Neuronal stem cell (in vitro differentiated cells): Measurements from ENCODE around the gene SGPP2.
A peak's percentile ranks its signal among the peaks of the same experiment; 100 is the strongest.

Source experiments
- DNase-seq: peaks from one replicate; pipeline ENCODE4 v3.0.0-alpha.2; 2013; ENCODE audit warnings: low spot score
- H2AFZ ChIP-seq: one replicate; pipeline ENCODE4 v1.6.1; 2013; ENCODE audit warnings: mild to moderate bottlenecking, low read length, inconsistent platforms
- H2AK5ac ChIP-seq: 2 replicates; pipeline ENCODE4 v1.6.1; 2013; ENCODE audit warnings: low read depth, mild to moderate bottlenecking, inconsistent platforms, low read length, moderate library complexity, mixed read lengths
- H2BK120ac ChIP-seq: 2 replicates; pipeline ENCODE4 v1.6.1; 2013; ENCODE audit warnings: low read depth, mild to moderate bottlenecking, inconsistent platforms, low read length, moderate library complexity, mixed read lengths
- H2BK12ac ChIP-seq: one replicate; pipeline ENCODE4 v1.6.1; 2013; ENCODE audit warnings: low read length, inconsistent platforms
- H2BK15ac ChIP-seq: 2 replicates; pipeline ENCODE4 v1.6.1; 2013; ENCODE audit warnings: mild to moderate bottlenecking, low read length, inconsistent platforms, mixed read lengths
- H2BK5ac ChIP-seq: one replicate; pipeline ENCODE4 v1.6.1; 2013; ENCODE audit warnings: inconsistent platforms, mild to moderate bottlenecking, low read length, moderate library complexity
- H3K14ac ChIP-seq: one replicate; pipeline ENCODE4 v1.6.1; 2013; ENCODE audit warnings: low read length, inconsistent platforms
- H3K18ac ChIP-seq: 2 replicates; pipeline ENCODE4 v1.6.1; 2013; ENCODE audit warnings: low read length, inconsistent platforms
- H3K23ac ChIP-seq: 2 replicates; pipeline ENCODE4 v1.6.1; 2013; ENCODE audit warnings: low read depth, mild to moderate bottlenecking, mixed read lengths, low read length, inconsistent platforms; ENCODE audit not compliant: poor library complexity
- H3K27ac ChIP-seq: replicated peaks from 3 replicates; pipeline ENCODE4 v1.5.1; 2013; ENCODE audit warnings: low read length, inconsistent platforms
- H3K27me3 ChIP-seq, 3 experiments: 2 replicates each; pipeline ENCODE4 v1.6.1; 2013; ENCODE audit warnings: low read length in 3 of 3, mild to moderate bottlenecking in 2 of 3, inconsistent platforms in 1 of 3, low read depth in 1 of 3, mixed read lengths in 1 of 3, moderate library complexity in 1 of 3; ENCODE audit not compliant: control insufficient read depth in 3 of 3, insufficient read depth in 3 of 3
- H3K36me3 ChIP-seq, 2 donors: replicated peaks in 1 of 2; 2 replicates each; pipeline ENCODE4 v1.6.1; 2013; ENCODE audit warnings: low read length in 2 of 2; ENCODE audit not compliant: control insufficient read depth in 2 of 2, insufficient read depth in 2 of 2
- H3K4ac ChIP-seq: 2 replicates; pipeline ENCODE4 v1.6.1; 2013; ENCODE audit warnings: inconsistent platforms, mild to moderate bottlenecking, low read length, moderate library complexity
- H3K4me1 ChIP-seq, 2 donors: 1 replicate in 1 of 2; 2 replicates in 1 of 2; pipeline ENCODE4 v1.6.1; 2013; ENCODE audit warnings: low read length in 2 of 2, low read depth in 1 of 2; ENCODE audit not compliant: control insufficient read depth in 2 of 2, insufficient read depth in 1 of 2
- H3K4me2 ChIP-seq: one replicate; pipeline ENCODE4 v1.6.1; 2013; ENCODE audit warnings: mild to moderate bottlenecking, low read length, inconsistent platforms; ENCODE audit not compliant: insufficient read depth, poor library complexity, severe bottlenecking
- H3K4me3 ChIP-seq, 2 donors: 2 replicates each; pipeline ENCODE4 v1.5.1; 2013; ENCODE audit warnings: low read length in 2 of 2, mild to moderate bottlenecking in 2 of 2, inconsistent platforms in 1 of 2, moderate library complexity in 1 of 2
- H3K79me1 ChIP-seq: one replicate; pipeline ENCODE4 v1.6.1; 2013; ENCODE audit warnings: low read depth, mild to moderate bottlenecking, inconsistent platforms, low read length, moderate library complexity
- H3K9ac ChIP-seq: one replicate; pipeline ENCODE4 v1.6.1; 2013; ENCODE audit warnings: mild to moderate bottlenecking, low read depth, low read length, inconsistent platforms; ENCODE audit not compliant: poor library complexity
- H3K9me3 ChIP-seq, 2 donors: replicated peaks in 1 of 2; 2 replicates each; pipeline versions ENCODE3 to v1.6.1; 2013; ENCODE audit warnings: low read length in 2 of 2, mild to moderate bottlenecking in 2 of 2, inconsistent platforms in 1 of 2, low read depth in 1 of 2, mixed read lengths in 1 of 2, moderate library complexity in 1 of 2; ENCODE audit not compliant: control insufficient read depth in 2 of 2, insufficient read depth in 1 of 2
- H4K8ac ChIP-seq: one replicate; pipeline ENCODE4 v1.6.1; 2013; ENCODE audit warnings: low read depth, mild to moderate bottlenecking, inconsistent platforms, low read length, moderate library complexity
- H4K91ac ChIP-seq: one replicate; pipeline ENCODE4 v1.6.1; 2013; ENCODE audit warnings: low read length, low read depth, mild to moderate bottlenecking, inconsistent platforms; ENCODE audit not compliant: poor library complexity
- WGBS, 2 donors: extraction: QIAGEN DNeasy Blood & Tissue Kit; methylation state at CpG; one replicate each; pipeline ENCODE4 v1.1.7; 2013; ENCODE audit warnings: missing lambda C conversion rate in 2 of 2, mixed read lengths in 1 of 2; ENCODE audit not compliant: insufficient read length in 2 of 2, insufficient replicate concordance in 1 of 2; ENCODE audit errors: extremely low coverage in 2 of 2; 5-methylcytosine and 5-hydroxymethylcytosine counted together

Gene SGPP2

GRCh38 chr2:222480497-222480896 lies 56.2 kb downstream of the SGPP2 start:
- Histone ChIP-seq H3K79me1 (no peaks in the 10 kb centered on the region), H4K91ac (no peak overlapping the region), H3K14ac (no peak overlapping the region), H2BK120ac (no peak overlapping the region), H3K27ac (no peak overlapping the region), H2AFZ (no peak overlapping the region), H3K36me3 (no peaks in the 10 kb centered on the region), H3K4ac (no peak overlapping the region), H2BK5ac (no peak overlapping the region), H2BK12ac (no peak overlapping the region), H3K9me3 (no peaks in the 10 kb centered on the region), H3K4me3 (no peak overlapping the region), H3K4me1 (peaks cover 0 to 16% of the 10 kb centered on the region in 2 donors), H2BK15ac (no peak overlapping the region), H4K8ac (no peak overlapping the region), H2AK5ac (no peak overlapping the region), H3K4me2 (no peak overlapping the region), H3K23ac (no peak overlapping the region), H3K18ac (no peak overlapping the region), H3K27me3 (peaks cover 0 to 9% (median 0%) of the 10 kb centered on the region in 3 experiments), H3K9ac (no peak overlapping the region)
- DNase-seq: no peak
- no CpG with 5 or more reads among the region's 5 CpGs for WGBS, 2 donors

- Histone ChIP-seq H2AFZ (no peak overlapping the region), H3K36me3 (no peaks in the 10 kb centered on the region), H2BK5ac (no peak overlapping the region), H3K27me3 (peaks cover 0 to 9% (median 0%) of the 10 kb centered on the region in 3 experiments), H2BK12ac (no peak overlapping the region), H3K4me3 (no peak overlapping the region), H4K8ac (no peak overlapping the region), H3K14ac (no peak overlapping the region), H3K4me2 (no peak overlapping the region), H2BK15ac (no peak overlapping the region), H2BK120ac (no peak overlapping the region), H3K79me1 (no peaks in the 10 kb centered on the region), H3K9ac (no peak overlapping the region), H2AK5ac (no peak overlapping the region), H4K91ac (no peak overlapping the region), H3K4ac (no peak overlapping the region), H3K27ac (no peak overlapping the region), H3K4me1 (peaks cover 0 to 23% of the 10 kb centered on the region in 2 donors), H3K18ac (no peak overlapping the region), H3K23ac (no peak overlapping the region), H3K9me3 (no peaks in the 10 kb centered on the region)
- DNase-seq: no peak
Observed at GRCh38 chr2:222481941-222482340, 57.6 kb downstream of the SGPP2 start.

GRCh38 chr2:222483513-222484039 lies 59.2 kb downstream of the SGPP2 start:
- H3K4me1 ChIP-seq: peaks cover 0 to 16% of the 10 kb centered on the region in 2 donors
- WGBS, 2 donors: no CpG with 5 or more reads among the region's 3 CpGs

GRCh38 chr2:222485367-222486211 lies 61.2 kb downstream of the SGPP2 start:
- Histone ChIP-seq H3K4ac (no peak overlapping the region), H3K27me3 (peaks cover 0 to 9% (median 0%) of the 10 kb centered on the region in 3 experiments), H3K27ac (peak overlapping the region; percentile 76), H3K79me1 (no peaks in the 10 kb centered on the region), H2AK5ac (peak overlapping the region; percentile 65), H2BK120ac (no peak overlapping the region), H3K14ac (no peak overlapping the region), H2BK12ac (no peak overlapping the region), H3K4me1 (peaks cover 0 to 16% of the 10 kb centered on the region in 2 donors), H3K23ac (no peak overlapping the region), H3K9ac (no peak overlapping the region), H3K18ac (peak overlapping the region; percentile 90), H3K36me3 (no peaks in the 10 kb centered on the region), H3K4me3 (no peak overlapping the region), H2BK15ac (no peak overlapping the region), H3K4me2 (peak overlapping the region; percentile 15), H4K91ac (no peak overlapping the region), H2AFZ (peak overlapping the region; percentile 54), H2BK5ac (no peak overlapping the region), H4K8ac (no peak overlapping the region), H3K9me3 (no peaks in the 10 kb centered on the region)
- DNase-seq: peak; percentile 40
- WGBS, 2 donors: no CpG with 5 or more reads among the region's 12 CpGs

More at GRCh38 chr2:222483513-222484039, 59.2 kb downstream of the SGPP2 start:
- Histone ChIP-seq H3K27ac (no peak overlapping the region), H3K18ac (no peak overlapping the region), H3K9me3 (no peaks in the 10 kb centered on the region), H3K4ac (no peak overlapping the region), H2BK15ac (no peak overlapping the region), H3K23ac (no peak overlapping the region), H3K79me1 (no peaks in the 10 kb centered on the region), H2AFZ (no peak overlapping the region), H3K14ac (no peak overlapping the region), H4K8ac (no peak overlapping the region), H2BK12ac (no peak overlapping the region), H3K36me3 (no peaks in the 10 kb centered on the region), H3K4me3 (no peak overlapping the region), H3K9ac (no peak overlapping the region), H3K4me2 (no peak overlapping the region), H2AK5ac (no peak overlapping the region), H2BK120ac (no peak overlapping the region), H4K91ac (no peak overlapping the region), H3K27me3 (peaks cover 0 to 9% (median 0%) of the 10 kb centered on the region in 3 experiments), H2BK5ac (no peak overlapping the region)
- no peak for DNase-seq
